D721Med (cell line): ENCODE data around the gene EMD.

Experiments used
- DNase-seq: peaks from one replicate; pipeline ENCODE4 v3.0.0; 2011; ENCODE audit warnings: low spot score; ENCODE audit not compliant: insufficient read length
- FAIRE-seq: peaks from 2 replicates; lab custom pipeline; 2011; peaks lifted over from hg19 to GRCh38; lab: Jason Lieb, UNC
- CTCF ChIP-seq: IDR thresholded peaks from 2 replicates; pipeline ENCODE4 v1.5.1; 2012; ENCODE audit warnings: mild to moderate bottlenecking, control low read depth; ENCODE audit not compliant: insufficient read depth; ENCODE audit errors: missing control alignments

Gene EMD

GRCh38 chrX:154348114-154348531 is 31.0 kb upstream of the EMD start:
- FAIRE-seq (no peak), DNase-seq (no peak)
- TF ChIP-seq CTCF = no peak

- TF ChIP-seq CTCF = no peak
- no peak for FAIRE-seq
- DNase-seq = no peak
Measured at GRCh38 chrX:154348646-154349358, 30.3 kb upstream of the EMD start.

- DNase-seq (no peak), FAIRE-seq (no peak)
- TF ChIP-seq CTCF = no peak
Measured at GRCh38 chrX:154349359-154349935, 29.6 kb upstream of the EMD start.

- FAIRE-seq (no peak), DNase-seq (no peak)
- no peak for TF ChIP-seq CTCF
Measured at GRCh38 chrX:154349979-154350378, 29.1 kb upstream of the EMD start.

GRCh38 chrX:154350429-154351182 is 28.5 kb upstream of the EMD start:
- FAIRE-seq = no peak
- no peak for DNase-seq
- no peak for TF ChIP-seq CTCF

- DNase-seq (no peak), FAIRE-seq (no peak)
- no peak for TF ChIP-seq CTCF
Measured at GRCh38 chrX:154351183-154352011, 27.7 kb upstream of the EMD start.
